Activated effector memory CD4-positive, alpha-beta T cell treated with anti-CD3 and anti-CD28 coated beads, Interleukin-2, amount 50 U/mL, for 16 hours (primary cell): Measurements from ENCODE around the gene CEP162.

Source experiments
- DNase-seq: peaks from one replicate; pipeline ENCODE4 v3.0.0-alpha.2; 2020

Gene CEP162

DNA sequence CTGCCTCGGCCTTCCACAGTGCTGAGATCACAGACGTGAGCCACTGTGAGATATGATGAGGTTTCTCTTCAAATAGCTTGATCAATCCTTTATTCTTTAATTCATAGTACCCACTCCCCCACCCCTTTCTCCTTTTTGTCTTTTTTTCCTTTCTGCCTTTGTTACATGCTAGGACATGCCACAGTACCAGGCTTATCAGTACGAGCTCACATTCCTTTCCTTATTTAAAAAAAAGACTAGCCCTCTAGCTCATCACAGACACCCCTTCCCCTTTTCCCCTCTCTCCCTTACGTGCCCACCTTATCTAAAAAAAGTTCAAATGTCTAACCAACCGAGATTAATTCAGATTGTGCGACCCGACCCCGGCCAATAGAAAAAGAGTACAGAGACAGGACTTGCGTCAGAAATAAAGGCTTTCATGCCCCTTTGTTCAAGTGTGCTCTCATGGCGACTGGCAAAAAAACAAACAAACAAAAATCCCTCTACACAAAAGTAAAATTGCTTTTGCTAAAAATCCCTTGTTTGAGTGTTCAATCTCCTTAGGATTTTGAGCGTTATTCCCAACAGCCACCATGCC is 144.7 kb downstream of the CEP162 start:
- DNase-seq = no peak

- DNase-seq = no peak
Measured at GRCh38 chr6:84081222-84081621, 146.2 kb downstream of the CEP162 start.

DNA sequence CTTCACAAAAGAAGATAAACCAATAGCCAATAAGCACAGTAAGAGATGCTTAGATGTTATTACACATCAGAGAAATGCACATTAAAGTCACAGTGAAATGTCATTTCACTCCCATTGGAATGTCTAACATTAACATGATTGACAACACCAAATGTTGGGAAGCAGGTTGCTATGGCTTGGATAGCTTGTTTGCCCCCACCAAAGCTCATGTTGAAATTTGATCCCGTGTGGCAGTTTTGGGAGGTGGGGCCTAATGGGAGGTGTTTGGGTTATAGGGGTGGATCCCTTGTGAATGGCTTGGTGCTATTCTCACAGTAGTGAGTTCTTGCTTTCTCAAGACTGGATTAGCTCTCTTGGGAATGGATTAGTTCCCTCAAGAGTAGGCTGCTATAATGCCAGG is 149.1 kb downstream of the CEP162 start:
- DNase-seq = no peak

DNA sequence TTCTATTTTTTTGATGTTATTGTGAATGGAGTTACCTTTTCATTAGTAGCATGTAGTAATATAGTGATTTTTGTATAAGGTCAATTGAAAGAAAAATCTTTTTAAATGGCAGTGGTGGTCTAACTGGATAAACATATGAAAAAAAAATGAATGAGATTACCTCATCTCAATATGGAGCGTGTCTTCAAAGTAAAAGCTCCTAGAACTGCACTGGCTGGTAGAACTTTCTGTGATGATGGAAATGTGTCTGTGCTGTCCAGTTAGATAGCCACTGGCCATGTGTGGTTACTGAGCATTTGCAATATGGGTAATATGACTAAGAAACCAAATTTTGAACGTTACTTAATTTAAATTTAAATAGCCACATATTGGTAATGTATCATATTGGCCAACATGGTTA is 149.8 kb downstream of the CEP162 start:
- DNase-seq = no peak

DNA sequence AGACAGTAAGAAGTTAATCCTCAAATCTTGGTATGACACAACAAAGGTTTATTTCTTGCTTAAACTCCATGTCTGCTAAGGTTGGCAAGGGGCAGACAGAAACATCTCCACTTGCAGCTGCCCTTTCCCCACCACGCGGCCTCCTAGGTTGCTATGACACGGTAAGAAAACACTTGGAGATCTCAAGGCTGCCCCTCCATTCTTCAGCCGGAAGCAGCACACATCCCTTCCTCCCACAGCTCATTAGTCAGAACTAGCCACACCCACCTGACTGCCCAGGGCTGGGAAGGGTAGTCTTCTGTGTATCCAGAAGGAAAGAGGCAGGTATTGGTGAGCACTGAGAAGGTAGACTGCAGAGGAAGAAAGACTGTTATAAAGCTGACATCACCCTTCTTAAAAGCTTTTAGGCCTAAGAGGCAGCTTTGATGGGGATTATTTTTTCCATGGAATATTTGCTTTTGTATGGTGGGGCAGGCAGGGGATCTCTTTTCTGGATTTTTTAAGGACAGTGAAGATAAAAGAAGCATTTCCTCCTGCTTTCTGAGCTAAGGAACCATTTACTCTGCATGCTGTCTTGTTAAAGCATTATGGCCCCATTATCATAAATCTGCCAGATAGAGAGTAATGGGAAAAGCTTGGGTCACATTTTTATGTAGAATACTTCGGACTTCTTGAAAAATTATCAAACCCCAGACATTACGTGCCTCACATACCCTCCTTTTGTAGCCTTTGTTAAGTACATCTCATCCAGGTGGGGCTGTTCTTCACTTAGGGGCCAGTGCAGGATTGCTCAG is 152.3 kb downstream of the CEP162 start:
- DNase-seq = no peak
